SU-DHL-6 (cell line): ENCODE results near the gene PDE6D.

Experiments
- CTCF ChIP-seq: fragments of 200-600 bp; sonication (generic); IDR thresholded peaks from one replicate; pipeline ENCODE4 v1.5.1; 2017; ENCODE audit warnings: antibody characterized with exemption, mild to moderate bottlenecking, low read length, moderate library complexity; ENCODE audit not compliant: insufficient read depth, poor library complexity, severe bottlenecking
- EZH2phosphoT487 ChIP-seq: fragments of 200-600 bp; sonication (generic), shearing (Covaris generic); conservative IDR thresholded peaks from 2 replicates; pipeline ENCODE4 v1.6.1; 2018; ENCODE audit warnings: mild to moderate bottlenecking, antibody characterized with exemption, low read length, moderate library complexity, mixed read lengths

GRCh38 chr2:231745303-231746038, 35.6 kb downstream of the PDE6D start:
- TF ChIP-seq CTCF (no peak), EZH2phosphoT487 (no peak)
